ENCODE data around the gene POP4.

GRCh38 chr19:29639086-29639485 lies 33.0 kb downstream of the POP4 start:
- TF ChIP-seq CTCF (IDR thresholded peaks at IDR 0.05) (no peak), POLR2A (IDR thresholded peaks at IDR 0.05) (no peak)

All from thyroid gland (tissue), 4 donors.